ENCODE measurements around the gene SAFB.

DNA sequence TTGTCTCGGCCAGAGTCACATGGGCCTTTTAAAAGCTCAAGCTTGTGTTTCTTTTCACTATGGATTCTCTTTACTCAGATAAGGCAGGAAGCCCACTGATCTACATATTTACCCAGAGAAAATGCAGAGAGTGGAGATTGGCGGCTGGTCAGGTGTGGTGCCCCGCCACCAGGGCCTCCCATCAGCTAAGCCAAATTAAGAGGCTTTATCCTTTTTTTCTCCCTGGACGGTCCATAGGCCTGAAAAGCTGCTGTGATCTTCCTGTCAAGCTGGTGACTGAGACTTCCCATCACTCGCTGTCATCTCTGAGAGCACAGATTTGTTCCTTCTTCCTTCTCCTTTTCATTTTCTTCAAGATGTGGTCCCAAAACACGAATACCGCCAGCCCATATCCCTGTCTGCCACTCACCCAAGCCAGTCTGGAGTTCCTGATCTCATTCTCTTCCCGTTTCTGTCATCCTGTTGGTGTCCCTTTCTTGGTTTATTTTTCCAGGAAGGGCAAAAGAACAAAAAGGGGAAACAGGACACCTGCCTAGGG is 1.9 kb downstream of the SAFB start:
- TF ChIP-seq POLR2AphosphoS5 (IDR thresholded peaks at IDR 0.05; ENCODE audit: borderline replicate concordance, low read depth, low read length) (no peak), EZH2 (IDR thresholded peaks at IDR 0.05) (no peak)
